Measurements from ENCODE around the gene ERO1B. TPM values are rescaled to one million over a fixed set of nuclear protein-coding genes. Genes with fewer than 3 reads are reported as not detected.

Gene ERO1B
- total RNA-seq, 1 experiment from 2014 or later = 13.3 TPM

DNA sequence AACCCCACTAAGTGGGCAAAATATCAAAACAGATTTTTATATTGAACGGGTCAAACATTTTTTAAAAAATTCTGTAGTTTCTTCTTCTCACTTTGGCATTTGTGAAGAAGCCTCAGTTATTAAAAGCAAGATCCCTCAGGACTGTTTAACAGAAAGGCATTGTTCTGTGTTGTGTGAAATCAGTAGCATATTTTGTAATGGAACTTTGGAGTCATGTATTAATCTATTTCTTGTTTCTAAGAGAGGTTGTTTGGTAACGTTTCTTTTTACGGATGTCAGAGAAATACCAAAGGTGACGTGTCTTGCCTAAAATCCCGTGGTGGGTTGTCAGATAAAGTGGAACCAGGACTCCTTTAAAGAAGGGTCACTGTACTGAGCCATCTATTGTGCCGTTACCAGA, 115.7 kb downstream of the ERO1B start:
- in situ Hi-C loops (cut with HindIII; ENCODE audit: low sequenced_read_pairs) = no loop called here
- DNase-seq (ENCODE audit: low spot score) = no peak

Other genes starting within 250 kb of the ERO1B start
- 21.7 and 27.2 TPM in 2 replicates for gene NID1, start 216.9 kb downstream of the ERO1B start, total RNA-seq (2014; rRNA removed; shearing (Covaris generic))
- gene GPR137B, start 139.4 kb downstream of the ERO1B start, total RNA-seq (2014; rRNA removed; shearing (Covaris generic)) = 0.37 and 4.2 TPM in 2 replicates
- gene EDARADD, start 112.3 kb upstream of the ERO1B start, total RNA-seq (2014; rRNA removed; shearing (Covaris generic)) = 0.68 and 2.3 TPM in 2 replicates
- 26.2 and 32.0 TPM in 2 replicates for gene LGALS8, start 242.0 kb upstream of the ERO1B start, total RNA-seq (2014; rRNA removed; shearing (Covaris generic))

All from G401 (cell line).